Gastroesophageal sphincter (tissue), 4 donors: ENCODE results near the gene KERA. TPM values are rescaled to one million over a fixed set of nuclear protein-coding genes. Genes with fewer than 3 reads are reported as not detected.

Source experiments
- ATAC-seq: fragments of 150-250 bp; one replicate; pipeline ENCODE4 v1.9.1; 2016; ENCODE audit warnings: mild to moderate bottlenecking, moderate library complexity
- H3K27ac ChIP-seq, 4 donors: fragments of 200-600 bp; sonication (generic) in 3 of 4; 1 replicate in 3 of 4; 2 replicates in 1 of 4; pipeline ENCODE4 v1.5.1; 2016 to 2019
- H3K27me3 ChIP-seq: fragments of 200-600 bp; sonication (generic); one replicate; pipeline ENCODE4 v1.5.1; 2019
- H3K36me3 ChIP-seq, 2 donors: fragments of 200-600 bp; sonication (generic); one replicate each; pipeline ENCODE4 v1.5.1; 2019; ENCODE audit warnings: control low read depth in 1 of 2
- H3K4me1 ChIP-seq, 3 donors: fragments of 200-600 bp; sonication (generic); 1 replicate in 2 of 3; 2 replicates in 1 of 3; pipeline ENCODE4 v1.5.1; 2016 to 2019; ENCODE audit warnings: control low read depth in 2 of 3
- H3K4me3 ChIP-seq, 2 donors: fragments of 200-600 bp; sonication (generic); one replicate each; pipeline ENCODE4 v1.5.1; 2019; ENCODE audit warnings: mild to moderate bottlenecking in 1 of 2, moderate library complexity in 1 of 2
- H3K9me3 ChIP-seq, 3 donors: fragments of 200-600 bp; sonication (generic); one replicate each; pipeline ENCODE4 v1.5.1; 2017 to 2019; ENCODE audit warnings: control low read depth in 2 of 3
- EP300 ChIP-seq: sonication (generic); formaldehyde crosslinking; IDR thresholded peaks from one replicate; pipeline ENCODE4 v1.6.1; 2017; ENCODE audit warnings: antibody characterized with exemption, mild to moderate bottlenecking
- POLR2A ChIP-seq, 2 donors: fragments of 450-650 bp; IDR thresholded peaks; one replicate each; pipeline ENCODE4 v1.6.1; 2017; ENCODE audit warnings: antibody characterized with exemption in 2 of 2, mild to moderate bottlenecking in 2 of 2, moderate library complexity in 1 of 2
- POLR2AphosphoS5 ChIP-seq: sonication (generic); formaldehyde crosslinking; IDR thresholded peaks from one replicate; pipeline ENCODE4 v1.6.1; 2017; ENCODE audit warnings: antibody characterized with exemption
- WGBS, 2 donors: methylation state at CpG; one replicate each; pipeline ENCODE4 v1.1.5; 2018; ENCODE audit warnings: low coverage in 1 of 2; 5-methylcytosine and 5-hydroxymethylcytosine counted together
- total RNA-seq, 4 donors: library from RNA; depleted of rRNA; stranded (reverse); fragments of >200 nt; gene quantifications; one replicate each; pipeline ENCODE4 v1.1.0, GENCODE V29; 2016
- TF ChIP-seq, protein P1 (sequence below), 4 experiments: fragments of 200-600 bp in 2 of 4; fragments of 450-650 bp in 2 of 4; sonication (generic) in 1 of 4; IDR thresholded peaks; one replicate each; pipeline ENCODE4 v1.5.1; 2017 to 2019; ENCODE audit warnings: antibody characterized with exemption in 4 of 4, mild to moderate bottlenecking in 2 of 4, moderate library complexity in 2 of 4

Gene KERA
- total RNA-seq, 4 donors from 2014 or later: not detected

GRCh38 chr12:91103624-91104023 lies 45.8 kb upstream of the KERA start:
- TF ChIP-seq POLR2AphosphoS5 (no peak), POLR2A (IDR thresholded peaks at IDR 0.05) (no peak), EP300 (no peak)
- TF ChIP-seq, protein P1, sequence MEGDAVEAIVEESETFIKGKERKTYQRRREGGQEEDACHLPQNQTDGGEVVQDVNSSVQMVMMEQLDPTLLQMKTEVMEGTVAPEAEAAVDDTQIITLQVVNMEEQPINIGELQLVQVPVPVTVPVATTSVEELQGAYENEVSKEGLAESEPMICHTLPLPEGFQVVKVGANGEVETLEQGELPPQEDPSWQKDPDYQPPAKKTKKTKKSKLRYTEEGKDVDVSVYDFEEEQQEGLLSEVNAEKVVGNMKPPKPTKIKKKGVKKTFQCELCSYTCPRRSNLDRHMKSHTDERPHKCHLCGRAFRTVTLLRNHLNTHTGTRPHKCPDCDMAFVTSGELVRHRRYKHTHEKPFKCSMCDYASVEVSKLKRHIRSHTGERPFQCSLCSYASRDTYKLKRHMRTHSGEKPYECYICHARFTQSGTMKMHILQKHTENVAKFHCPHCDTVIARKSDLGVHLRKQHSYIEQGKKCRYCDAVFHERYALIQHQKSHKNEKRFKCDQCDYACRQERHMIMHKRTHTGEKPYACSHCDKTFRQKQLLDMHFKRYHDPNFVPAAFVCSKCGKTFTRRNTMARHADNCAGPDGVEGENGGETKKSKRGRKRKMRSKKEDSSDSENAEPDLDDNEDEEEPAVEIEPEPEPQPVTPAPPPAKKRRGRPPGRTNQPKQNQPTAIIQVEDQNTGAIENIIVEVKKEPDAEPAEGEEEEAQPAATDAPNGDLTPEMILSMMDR (IDR thresholded peaks at IDR 0.05): no peak
- Histone ChIP-seq H3K9me3 (no peaks in the 10 kb centered on the region), H3K27me3 (no peaks in the 10 kb centered on the region), H3K4me1 (no peaks in the 10 kb centered on the region), H3K36me3 (no peaks in the 10 kb centered on the region), H3K4me3 (no peak overlapping the region), H3K27ac (no peak overlapping the region)
- no peak for ATAC-seq
- WGBS, 2 donors: 57 to 61% methylated on average over 1 of the region's 1 CpG

DNA sequence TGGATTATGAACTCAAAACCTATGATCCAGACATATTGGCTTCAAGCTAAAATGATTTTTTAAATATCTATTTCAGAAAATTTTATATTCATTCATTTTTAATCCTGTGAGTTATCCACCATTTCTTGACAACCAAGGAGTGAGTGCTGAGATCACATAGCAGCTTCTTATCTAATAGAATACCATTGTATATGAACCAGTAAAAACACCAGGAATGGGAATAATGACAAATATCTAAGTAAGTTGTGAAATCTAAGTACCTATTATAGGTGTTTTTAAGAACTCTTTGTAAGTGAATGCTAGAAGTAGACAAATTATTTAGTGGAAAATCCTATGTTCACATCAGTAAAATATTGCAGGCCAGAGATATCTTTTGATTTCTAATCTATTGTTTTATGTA lies 45.3 kb upstream of the KERA start:
- H3K4me1 ChIP-seq: no peaks in the 10 kb centered on the region
- TF ChIP-seq EP300 (no peak), POLR2A (IDR thresholded peaks at IDR 0.05) (no peak), POLR2AphosphoS5 (no peak)
- H3K27me3 ChIP-seq: no peaks in the 10 kb centered on the region
- no peak overlapping the region for H3K4me3 ChIP-seq
- ATAC-seq: no peak
- H3K9me3 ChIP-seq: no peaks in the 10 kb centered on the region
- H3K36me3 ChIP-seq: no peaks in the 10 kb centered on the region
- no peak overlapping the region for H3K27ac ChIP-seq

DNA sequence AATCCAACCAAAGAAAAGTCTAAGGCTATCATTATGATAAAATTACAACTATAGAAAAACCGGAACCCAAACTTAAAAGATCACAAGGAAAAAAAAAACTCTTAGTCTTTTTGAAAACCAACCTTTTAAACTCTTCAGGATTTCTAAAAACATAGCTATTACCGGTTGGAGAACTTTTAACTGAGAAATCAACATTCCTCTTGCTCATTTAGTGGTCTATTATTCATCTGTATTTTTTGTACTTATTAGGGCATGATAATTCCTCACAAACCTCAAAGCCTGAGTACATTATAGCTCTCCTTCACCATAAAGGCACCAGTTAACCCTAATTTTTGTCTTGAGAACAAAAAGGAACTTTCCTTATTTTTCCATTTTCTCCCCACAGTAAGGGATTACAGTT lies 43.1 kb upstream of the KERA start:
- Histone ChIP-seq H3K27me3 (no peaks in the 10 kb centered on the region), H3K27ac (no peak overlapping the region), H3K9me3 (no peaks in the 10 kb centered on the region), H3K4me1 (no peaks in the 10 kb centered on the region), H3K4me3 (no peak overlapping the region), H3K36me3 (no peaks in the 10 kb centered on the region)
- TF ChIP-seq, protein P1 (IDR thresholded peaks at IDR 0.05): no peak
- TF ChIP-seq EP300: no peak
- TF ChIP-seq POLR2A (IDR thresholded peaks at IDR 0.05): no peak
- TF ChIP-seq POLR2AphosphoS5: no peak
- no peak for ATAC-seq
- 77 to 88% methylated on average over 2 of the region's 2 CpGs for WGBS, 2 donors

GRCh38 chr12:91099836-91100235 lies 42.0 kb upstream of the KERA start:
- Histone ChIP-seq H3K27ac (no peak overlapping the region), H3K9me3 (no peaks in the 10 kb centered on the region), H3K27me3 (no peaks in the 10 kb centered on the region), H3K4me1 (no peaks in the 10 kb centered on the region), H3K36me3 (no peaks in the 10 kb centered on the region), H3K4me3 (no peak overlapping the region)
- no peak for ATAC-seq
- TF ChIP-seq EP300: no peak
- TF ChIP-seq POLR2AphosphoS5: no peak
- TF ChIP-seq, protein P1 (IDR thresholded peaks at IDR 0.05): no peak
- 57 to 95% methylated on average over 2 of the region's 2 CpGs for WGBS, 2 donors

GRCh38 chr12:91099341-91099740 lies 41.5 kb upstream of the KERA start:
- Histone ChIP-seq H3K4me1 (no peaks in the 10 kb centered on the region), H3K36me3 (no peaks in the 10 kb centered on the region), H3K27me3 (no peaks in the 10 kb centered on the region), H3K4me3 (no peak overlapping the region), H3K9me3 (no peaks in the 10 kb centered on the region), H3K27ac (no peak overlapping the region)
- ATAC-seq: no peak
- WGBS, 2 donors: 50% methylated on average over 2 of the region's 2 CpGs
- no peak for TF ChIP-seq POLR2A (IDR thresholded peaks at IDR 0.05)
- no peak for TF ChIP-seq POLR2AphosphoS5
- no peak for TF ChIP-seq EP300
- TF ChIP-seq, protein P1 (IDR thresholded peaks at IDR 0.05): no peak
